K562 (cell line): ENCODE results near the gene DNAAF8. TPM values are rescaled to one million over a fixed set of nuclear protein-coding genes. Genes with fewer than 3 reads are reported as not detected.
A peak's percentile ranks its signal among the peaks of the same experiment; 100 is the strongest.

Source experiments
- C11orf30 ChIP-seq: fragments of 450-650 bp; IDR thresholded peaks from 2 replicates; pipeline ENCODE4 v1.6.1; 2016; ENCODE audit warnings: low read depth, mild to moderate bottlenecking
- DPF2 ChIP-seq: fragments of 450-650 bp; IDR thresholded peaks from 2 replicates; pipeline ENCODE4 v1.6.1; 2016
- EP300 ChIP-seq: IDR thresholded peaks from 2 replicates; pipeline ENCODE4 v1.6.1; 2012; ENCODE audit warnings: low read length, improper control_type of control experiment
- EWSR1 ChIP-seq: fragments of 450-650 bp; IDR thresholded peaks from 2 replicates; pipeline ENCODE4 v1.6.1; 2018; ENCODE audit warnings: borderline replicate concordance, mild to moderate bottlenecking, low read depth, moderate library complexity; ENCODE audit not compliant: partially characterized antibody
- MAFK ChIP-seq: IDR thresholded peaks from 2 replicates; pipeline ENCODE4 v1.6.1; 2011; ENCODE audit warnings: low read length, improper control_type of control experiment
- NCOR1 ChIP-seq: fragments of 450-650 bp; IDR thresholded peaks from 2 replicates; pipeline ENCODE4 v1.6.1; 2016; ENCODE audit warnings: mild to moderate bottlenecking, moderate library complexity
- PHB2 ChIP-seq: fragments of 450-650 bp; IDR thresholded peaks from 2 replicates; pipeline ENCODE4 v1.6.1; 2017; ENCODE audit warnings: low read depth
- SPI1 ChIP-seq: IDR thresholded peaks from 2 replicates; pipeline ENCODE4 v1.6.1; 2011; ENCODE audit warnings: low read depth, low read length, control low read depth, borderline replicate concordance
- ZC3H4 ChIP-seq: sonication (generic); formaldehyde crosslinking; IDR thresholded peaks from 2 replicates; pipeline ENCODE4 v1.9.0; 2021; ENCODE audit warnings: missing genetic modification reagents, borderline replicate concordance
- ZNF316 ChIP-seq: fragments of 450-650 bp; IDR thresholded peaks from 2 replicates; pipeline ENCODE4 v1.6.1; 2016
- polyA plus RNA-seq, 8 experiments: library from polyadenylated mRNA; depleted of rRNA in 4 of 8; stranded (reverse) in 5 of 8; unstranded in 3 of 8; fragments of >200 nt; fragmentation: Nextera tagmentation in 2 of 8; fragmentation: Illumina TruSeq in 1 of 8; extraction: Ambion mirVana in 2 of 8; extraction: Trizol in 1 of 8; gene quantifications; 2 replicates each; pipeline versions ENCODE4 v1.2.1 to v1.2.3, GENCODE V29; 2011 to 2014; ENCODE audit warnings: inconsistent platforms in 1 of 8, missing spikeins in 1 of 8
- total RNA-seq, 7 experiments: library from RNA; depleted of rRNA in 6 of 7; stranded (reverse); fragments of >200 nt in 6 of 7; fragmentation: Illumina TruSeq in 2 of 7; extraction: Trizol in 2 of 7; gene quantifications; 2 replicates each; pipeline versions ENCODE4 v1.2.1 to v1.2.3, GENCODE V29; 2011 to 2021; ENCODE audit warnings: low replicate concordance in 1 of 7
- TF ChIP-seq, protein P1 (sequence below): sonication (generic); formaldehyde crosslinking; IDR thresholded peaks from 2 replicates; pipeline ENCODE4 v1.8.0; 2022; ENCODE audit warnings: mild to moderate bottlenecking, missing genetic modification reagents
- TF ChIP-seq, protein P2 (sequence below): fragments of 450-650 bp; IDR thresholded peaks from 2 replicates; pipeline ENCODE4 v1.7.1; 2018; ENCODE audit warnings: mild to moderate bottlenecking, low read depth; ENCODE audit not compliant: partially characterized antibody
- TF ChIP-seq, protein P3 (sequence below): fragments of 450-650 bp; IDR thresholded peaks from 2 replicates; pipeline ENCODE4 v1.6.1; 2017; ENCODE audit warnings: antibody characterized with exemption, mild to moderate bottlenecking

DNAAF8 gene
- total and polyA plus RNA-seq, 9 of the 15 experiments (the other 6 are each of a cell fraction or from before 2014, with no cell fraction given): 0.04 to 0.12 (median 0.10) TPM; not detected in 6

GRCh38 chr16:4787068-4787467 is 52.7 kb downstream of the DNAAF8 start (continued):
- TF ChIP-seq, protein P1, sequence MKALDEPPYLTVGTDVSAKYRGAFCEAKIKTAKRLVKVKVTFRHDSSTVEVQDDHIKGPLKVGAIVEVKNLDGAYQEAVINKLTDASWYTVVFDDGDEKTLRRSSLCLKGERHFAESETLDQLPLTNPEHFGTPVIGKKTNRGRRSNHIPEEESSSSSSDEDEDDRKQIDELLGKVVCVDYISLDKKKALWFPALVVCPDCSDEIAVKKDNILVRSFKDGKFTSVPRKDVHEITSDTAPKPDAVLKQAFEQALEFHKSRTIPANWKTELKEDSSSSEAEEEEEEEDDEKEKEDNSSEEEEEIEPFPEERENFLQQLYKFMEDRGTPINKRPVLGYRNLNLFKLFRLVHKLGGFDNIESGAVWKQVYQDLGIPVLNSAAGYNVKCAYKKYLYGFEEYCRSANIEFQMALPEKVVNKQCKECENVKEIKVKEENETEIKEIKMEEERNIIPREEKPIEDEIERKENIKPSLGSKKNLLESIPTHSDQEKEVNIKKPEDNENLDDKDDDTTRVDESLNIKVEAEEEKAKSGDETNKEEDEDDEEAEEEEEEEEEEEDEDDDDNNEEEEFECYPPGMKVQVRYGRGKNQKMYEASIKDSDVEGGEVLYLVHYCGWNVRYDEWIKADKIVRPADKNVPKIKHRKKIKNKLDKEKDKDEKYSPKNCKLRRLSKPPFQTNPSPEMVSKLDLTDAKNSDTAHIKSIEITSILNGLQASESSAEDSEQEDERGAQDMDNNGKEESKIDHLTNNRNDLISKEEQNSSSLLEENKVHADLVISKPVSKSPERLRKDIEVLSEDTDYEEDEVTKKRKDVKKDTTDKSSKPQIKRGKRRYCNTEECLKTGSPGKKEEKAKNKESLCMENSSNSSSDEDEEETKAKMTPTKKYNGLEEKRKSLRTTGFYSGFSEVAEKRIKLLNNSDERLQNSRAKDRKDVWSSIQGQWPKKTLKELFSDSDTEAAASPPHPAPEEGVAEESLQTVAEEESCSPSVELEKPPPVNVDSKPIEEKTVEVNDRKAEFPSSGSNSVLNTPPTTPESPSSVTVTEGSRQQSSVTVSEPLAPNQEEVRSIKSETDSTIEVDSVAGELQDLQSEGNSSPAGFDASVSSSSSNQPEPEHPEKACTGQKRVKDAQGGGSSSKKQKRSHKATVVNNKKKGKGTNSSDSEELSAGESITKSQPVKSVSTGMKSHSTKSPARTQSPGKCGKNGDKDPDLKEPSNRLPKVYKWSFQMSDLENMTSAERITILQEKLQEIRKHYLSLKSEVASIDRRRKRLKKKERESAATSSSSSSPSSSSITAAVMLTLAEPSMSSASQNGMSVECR: no peak
- TF ChIP-seq ZNF316 (peak; percentile 98), EP300 (no peak), EWSR1 (no peak), ZC3H4 (CRISPR knock-in tag) (no peak), PHB2 (no peak), SPI1 (no peak), DPF2 (peak; percentile 60; the same call in 1 of the 2 replicates), NCOR1 (no peak), MAFK (peak; percentile 92), C11orf30 (peak; percentile 96)
- TF ChIP-seq, protein P2, sequence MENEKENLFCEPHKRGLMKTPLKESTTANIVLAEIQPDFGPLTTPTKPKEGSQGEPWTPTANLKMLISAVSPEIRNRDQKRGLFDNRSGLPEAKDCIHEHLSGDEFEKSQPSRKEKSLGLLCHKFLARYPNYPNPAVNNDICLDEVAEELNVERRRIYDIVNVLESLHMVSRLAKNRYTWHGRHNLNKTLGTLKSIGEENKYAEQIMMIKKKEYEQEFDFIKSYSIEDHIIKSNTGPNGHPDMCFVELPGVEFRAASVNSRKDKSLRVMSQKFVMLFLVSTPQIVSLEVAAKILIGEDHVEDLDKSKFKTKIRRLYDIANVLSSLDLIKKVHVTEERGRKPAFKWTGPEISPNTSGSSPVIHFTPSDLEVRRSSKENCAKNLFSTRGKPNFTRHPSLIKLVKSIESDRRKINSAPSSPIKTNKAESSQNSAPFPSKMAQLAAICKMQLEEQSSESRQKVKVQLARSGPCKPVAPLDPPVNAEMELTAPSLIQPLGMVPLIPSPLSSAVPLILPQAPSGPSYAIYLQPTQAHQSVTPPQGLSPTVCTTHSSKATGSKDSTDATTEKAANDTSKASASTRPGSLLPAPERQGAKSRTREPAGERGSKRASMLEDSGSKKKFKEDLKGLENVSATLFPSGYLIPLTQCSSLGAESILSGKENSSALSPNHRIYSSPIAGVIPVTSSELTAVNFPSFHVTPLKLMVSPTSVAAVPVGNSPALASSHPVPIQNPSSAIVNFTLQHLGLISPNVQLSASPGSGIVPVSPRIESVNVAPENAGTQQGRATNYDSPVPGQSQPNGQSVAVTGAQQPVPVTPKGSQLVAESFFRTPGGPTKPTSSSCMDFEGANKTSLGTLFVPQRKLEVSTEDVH: no peak
- TF ChIP-seq, protein P3, sequence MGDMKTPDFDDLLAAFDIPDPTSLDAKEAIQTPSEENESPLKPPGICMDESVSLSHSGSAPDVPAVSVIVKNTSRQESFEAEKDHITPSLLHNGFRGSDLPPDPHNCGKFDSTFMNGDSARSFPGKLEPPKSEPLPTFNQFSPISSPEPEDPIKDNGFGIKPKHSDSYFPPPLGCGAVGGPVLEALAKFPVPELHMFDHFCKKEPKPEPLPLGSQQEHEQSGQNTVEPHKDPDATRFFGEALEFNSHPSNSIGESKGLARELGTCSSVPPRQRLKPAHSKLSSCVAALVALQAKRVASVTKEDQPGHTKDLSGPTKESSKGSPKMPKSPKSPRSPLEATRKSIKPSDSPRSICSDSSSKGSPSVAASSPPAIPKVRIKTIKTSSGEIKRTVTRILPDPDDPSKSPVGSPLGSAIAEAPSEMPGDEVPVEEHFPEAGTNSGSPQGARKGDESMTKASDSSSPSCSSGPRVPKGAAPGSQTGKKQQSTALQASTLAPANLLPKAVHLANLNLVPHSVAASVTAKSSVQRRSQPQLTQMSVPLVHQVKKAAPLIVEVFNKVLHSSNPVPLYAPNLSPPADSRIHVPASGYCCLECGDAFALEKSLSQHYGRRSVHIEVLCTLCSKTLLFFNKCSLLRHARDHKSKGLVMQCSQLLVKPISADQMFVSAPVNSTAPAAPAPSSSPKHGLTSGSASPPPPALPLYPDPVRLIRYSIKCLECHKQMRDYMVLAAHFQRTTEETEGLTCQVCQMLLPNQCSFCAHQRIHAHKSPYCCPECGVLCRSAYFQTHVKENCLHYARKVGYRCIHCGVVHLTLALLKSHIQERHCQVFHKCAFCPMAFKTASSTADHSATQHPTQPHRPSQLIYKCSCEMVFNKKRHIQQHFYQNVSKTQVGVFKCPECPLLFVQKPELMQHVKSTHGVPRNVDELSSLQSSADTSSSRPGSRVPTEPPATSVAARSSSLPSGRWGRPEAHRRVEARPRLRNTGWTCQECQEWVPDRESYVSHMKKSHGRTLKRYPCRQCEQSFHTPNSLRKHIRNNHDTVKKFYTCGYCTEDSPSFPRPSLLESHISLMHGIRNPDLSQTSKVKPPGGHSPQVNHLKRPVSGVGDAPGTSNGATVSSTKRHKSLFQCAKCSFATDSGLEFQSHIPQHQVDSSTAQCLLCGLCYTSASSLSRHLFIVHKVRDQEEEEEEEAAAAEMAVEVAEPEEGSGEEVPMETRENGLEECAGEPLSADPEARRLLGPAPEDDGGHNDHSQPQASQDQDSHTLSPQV: peak; percentile 44; the same call in 1 of the 2 replicates
